GM12878 (cell line): ENCODE results near the gene SLC35D2.

ENCODE experiments used
- CHD1 ChIP-seq: IDR thresholded peaks from 2 replicates; pipeline ENCODE4 v1.6.1; 2012; ENCODE audit warnings: low read depth, low read length, improper control_type of control experiment
- HDGF ChIP-seq: fragments of 450-650 bp; IDR thresholded peaks from 2 replicates; pipeline ENCODE4 v1.6.1; 2016; ENCODE audit warnings: antibody characterized with exemption
- NR2C2 ChIP-seq: IDR thresholded peaks from 2 replicates; pipeline ENCODE4 v1.6.1; 2011; ENCODE audit warnings: borderline replicate concordance, low read depth; ENCODE audit not compliant: control insufficient read depth, insufficient read length
- POLR2A ChIP-seq: IDR thresholded peaks from 2 replicates; pipeline ENCODE4 v1.6.1; 2011; ENCODE audit warnings: low read depth, mild to moderate bottlenecking, low read length
- RAD51 ChIP-seq: fragments of 450-650 bp; IDR thresholded peaks from 2 replicates; pipeline ENCODE4 v1.6.1; 2016; ENCODE audit warnings: moderate library complexity, mild to moderate bottlenecking, inconsistent platforms
- RB1 ChIP-seq: fragments of 450-650 bp; formaldehyde crosslinking; IDR thresholded peaks from 2 replicates; pipeline ENCODE4 v1.6.1; 2017; ENCODE audit warnings: mild to moderate bottlenecking, borderline replicate concordance
- RCOR1 ChIP-seq: conservative IDR thresholded peaks from 2 replicates; pipeline ENCODE4 v1.6.1; 2012; ENCODE audit warnings: low read depth, low read length, improper control_type of control experiment
- RFX5 ChIP-seq: IDR thresholded peaks from 2 replicates; pipeline ENCODE4 v1.6.1; 2011; ENCODE audit warnings: low read depth, low read length, improper control_type of control experiment
- SUPT20H ChIP-seq: IDR thresholded peaks from 2 replicates; pipeline ENCODE4 v1.6.1; 2011; ENCODE audit warnings: low read depth, mild to moderate bottlenecking, low read length, moderate library complexity, borderline replicate concordance; ENCODE audit not compliant: control insufficient read depth
- YY1 ChIP-seq: IDR thresholded peaks from 2 replicates; pipeline ENCODE4 v1.6.1; 2011; ENCODE audit warnings: low read depth, mild to moderate bottlenecking, low read length
- ZBTB33 ChIP-seq: fragments of 450-650 bp; IDR thresholded peaks from 2 replicates; pipeline ENCODE4 v1.6.1; 2017; ENCODE audit warnings: mild to moderate bottlenecking
- ZNF217 ChIP-seq: fragments of 450-650 bp; IDR thresholded peaks from 2 replicates; pipeline ENCODE4 v1.6.1; 2017; ENCODE audit warnings: antibody characterized with exemption, mild to moderate bottlenecking
- ZZZ3 ChIP-seq: IDR thresholded peaks from 2 replicates; pipeline ENCODE4 v1.6.1; 2011; ENCODE audit warnings: low read depth; ENCODE audit not compliant: control insufficient read depth, insufficient read length

GRCh38 chr9:96388144-96388543 is 4.6 kb upstream of the SLC35D2 start:
- TF ChIP-seq RCOR1 (no peak), HDGF (no peak), ZNF217 (no peak), ZBTB33 (no peak), RB1 (no peak), ZZZ3 (no peak), NR2C2 (no peak), RFX5 (no peak), RAD51 (no peak), SUPT20H (no peak), POLR2A (no peak), YY1 (no peak), CHD1 (no peak)
